T-helper 1 cell treated with Interleukin-12 subunit alpha and Interleukin-12 subunit beta and Interleukin-4 antibody, amounts not matched to agents 30 ng/mL and 1 ng/mL, for 36 hours (primary cell): Measurements from ENCODE around the gene TUBB8. TPM values are rescaled to one million over a fixed set of nuclear protein-coding genes. Genes with fewer than 3 reads are reported as not detected.
"Not testable (repeated sequence)": the region's sequence is repeated elsewhere in the genome, so short reads cannot be mapped to it uniquely, and the experiment has no call there.

ENCODE experiments used
- intact Hi-C: fragments of 100-400 bp; cut with micrococcal nuclease; formaldehyde crosslinking; loops from one replicate; pipeline ENCODE4 v1.15.1; 2024
- total RNA-seq: library from RNA; stranded (reverse); gene quantifications from 2 replicates; pipeline ENCODE4 v1.2.3, GENCODE V29; 2022

Gene TUBB8
- total RNA-seq, 1 donor from 2014 or later, result not detected

DNA sequence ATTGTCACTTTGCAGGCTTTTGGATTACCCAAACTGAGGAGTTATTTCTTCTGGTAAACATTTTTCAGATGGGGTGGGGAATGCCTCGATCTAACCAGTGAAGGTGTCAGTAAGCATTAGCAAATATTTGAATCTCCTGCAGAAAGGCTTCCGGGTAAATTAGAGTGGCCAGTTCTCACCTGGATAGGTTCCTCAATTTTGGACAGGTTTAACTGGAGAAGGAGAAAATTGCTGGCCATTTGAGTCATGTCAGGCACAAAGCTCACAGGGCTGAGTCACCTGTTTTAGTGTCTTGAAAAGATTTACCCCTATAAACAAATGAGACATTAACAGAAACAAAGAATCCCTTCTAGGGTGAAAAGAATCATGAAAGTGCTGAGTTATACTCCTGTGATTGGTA lies 830 bp upstream of the TUBB8 start:
- intact Hi-C loops, result not testable (repeated sequence)

- intact Hi-C loops, result not testable (repeated sequence)
Observed at GRCh38 chr10:47864-48263, 1.2 kb downstream of the TUBB8 start.

GRCh38 chr10:13315-13635 lies 35.8 kb downstream of the TUBB8 start:
- intact Hi-C loops, result not testable (repeated sequence)

- intact Hi-C loops, result not testable (repeated sequence)
Observed at GRCh38 chr10:12444-13314, 36.4 kb downstream of the TUBB8 start.

DNA sequence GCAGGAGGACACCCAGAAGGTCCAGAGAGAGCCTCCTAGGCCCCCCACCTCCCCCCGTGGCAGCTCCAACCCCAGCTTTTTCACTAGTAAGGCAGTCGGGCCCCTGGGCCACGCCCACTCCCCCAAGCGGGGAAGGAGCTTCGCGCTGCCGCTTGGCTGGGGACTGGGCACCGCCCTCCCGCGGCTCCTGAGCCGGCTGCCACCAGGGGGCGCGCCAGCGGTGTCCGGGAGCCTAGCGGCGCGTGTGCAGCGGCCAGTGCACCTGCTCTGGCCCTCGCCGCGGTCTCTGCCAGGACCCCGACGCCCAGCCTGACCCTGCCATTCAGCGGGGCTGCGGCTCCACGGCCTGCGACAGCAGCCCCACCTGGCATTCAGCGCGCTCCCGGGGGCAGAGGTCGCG lies 37.8 kb downstream of the TUBB8 start:
- intact Hi-C loops, result not testable (repeated sequence)

GRCh38 chr10:10261-10971 lies 38.7 kb downstream of the TUBB8 start:
- intact Hi-C loops, result not testable (repeated sequence)

Other genes with a start within 250 kb of the TUBB8 start
- gene ZMYND11, start 86.2 kb upstream of the TUBB8 start, total RNA-seq, result 29.3 and 32.8 TPM in 2 replicates